Airway epithelial cell (primary cell): Measurements from ENCODE around the gene RD3L. TPM values are rescaled to one million over a fixed set of nuclear protein-coding genes. Genes with fewer than 3 reads are reported as not detected.

ENCODE experiments used
- total RNA-seq: library from RNA; depleted of rRNA; stranded (reverse); fragments of >200 nt; gene quantifications from 2 replicates; pipeline ENCODE4 v1.2.3, GENCODE V29; 2015

RD3L gene
- total RNA-seq, result not detected in 2 replicates

DNA sequence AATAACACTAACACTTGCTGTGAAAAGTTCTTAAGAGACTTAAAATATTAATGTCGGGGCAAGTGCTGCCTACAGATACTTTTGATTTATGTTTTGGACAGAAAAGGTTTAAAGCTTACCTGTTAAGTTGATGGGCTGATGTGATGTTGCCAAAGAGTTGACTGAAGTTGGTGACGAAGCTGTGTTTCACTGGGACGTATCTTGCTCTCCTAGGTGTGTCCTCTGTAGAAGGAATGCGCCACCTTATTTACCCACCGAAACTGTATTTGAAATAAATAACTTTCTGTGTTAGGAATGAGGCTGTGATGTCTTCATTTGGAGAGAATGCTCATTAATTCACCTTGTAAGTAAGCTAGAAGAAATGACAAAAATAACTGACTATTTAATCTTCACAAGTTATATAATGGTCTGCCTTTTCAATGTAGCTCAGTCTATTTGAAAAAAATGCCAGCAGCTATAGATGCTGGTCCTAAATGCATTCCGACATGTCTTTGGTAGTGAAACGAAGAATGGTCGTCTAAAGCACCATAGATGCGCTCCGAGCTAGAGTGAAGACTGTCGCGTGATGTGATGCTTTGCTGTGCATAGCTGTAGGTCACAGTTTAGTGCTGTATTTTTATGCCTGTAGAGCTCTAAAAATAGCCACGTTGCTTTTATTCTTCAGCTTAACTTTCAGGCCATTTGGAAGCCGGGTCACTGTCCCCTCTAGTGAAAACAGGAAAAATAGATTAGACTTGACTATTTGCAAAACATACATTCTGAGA, at the start of gene RD3L:
Gene RD3L, minus strand, starts transcription at position 557 of the 764 bp plus-strand sequence. CDS start 834 bp downstream, outside the sequence.

DNA sequence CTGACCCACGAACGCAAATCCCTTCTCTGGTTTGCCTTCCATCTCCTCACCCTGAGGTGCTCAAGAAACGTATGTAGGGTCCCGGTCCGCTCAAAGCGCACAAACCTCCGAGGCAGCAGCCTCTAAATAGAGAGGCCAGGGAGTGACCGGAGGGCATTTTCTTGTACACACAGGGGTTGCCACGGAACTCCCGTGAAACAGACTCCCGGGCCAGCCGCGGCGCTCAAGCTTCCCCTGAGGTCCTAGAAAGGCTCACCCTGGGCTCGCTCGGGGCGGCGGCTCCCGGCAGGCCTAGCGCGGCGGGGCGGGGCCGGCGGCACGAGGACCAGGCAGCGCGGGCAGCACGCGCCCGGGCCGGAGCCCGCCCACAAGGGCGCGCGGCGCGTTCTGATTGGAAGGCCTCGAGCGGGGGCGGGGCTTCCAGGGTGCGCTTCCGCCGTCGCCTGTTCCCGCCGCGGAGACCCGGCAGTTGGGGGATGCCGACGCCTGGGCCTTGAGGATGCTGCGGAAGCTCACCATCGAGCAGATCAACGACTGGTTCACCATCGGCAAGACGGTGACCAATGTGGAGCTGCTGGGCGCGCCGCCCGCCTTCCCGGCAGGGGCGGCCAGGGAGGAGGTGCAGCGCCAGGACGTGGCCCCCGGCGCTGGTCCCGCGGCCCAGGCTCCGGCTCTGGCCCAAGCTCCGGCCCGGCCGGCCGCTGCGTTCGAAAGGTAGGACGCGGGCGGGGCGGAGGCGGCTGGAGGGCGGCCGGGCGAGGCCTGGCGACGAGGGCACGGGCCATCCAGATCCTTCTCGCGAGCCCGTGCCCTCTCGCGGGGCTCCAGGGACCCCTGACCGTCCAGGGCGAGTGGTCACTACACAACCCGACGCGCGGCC, 14.1 kb downstream of the RD3L start, which contains the start of gene TDRD9:
Gene TDRD9, plus strand, starts transcription at position 446 of the 880 bp plus-strand sequence. Its CDS starts 54 bp downstream, at position 500.

Other genes with a start within 250 kb of the RD3L start
- 34.8 and 38.9 TPM in 2 replicates for gene XRCC3, start 227.1 kb downstream of the RD3L start, total RNA-seq
- 85.5 and 90.7 TPM in 2 replicates for gene ZFYVE21, start 226.7 kb downstream of the RD3L start, total RNA-seq
- gene PPP1R13B, start 95.0 kb downstream of the RD3L start, total RNA-seq, result 6.6 and 9.5 TPM in 2 replicates
- gene TDRD9, start 14.1 kb downstream of the RD3L start, total RNA-seq, result 0.74 and 0.92 TPM in 2 replicates
- gene ASPG, start 143.2 kb upstream of the RD3L start, total RNA-seq, result 1.8 TPM in 1 of 2 replicates, not detected in the other
- gene KIF26A, start 196.1 kb upstream of the RD3L start, total RNA-seq, result 0.99 and 1.7 TPM in 2 replicates